AG04450 (cell line): ENCODE data around the gene PEMT. TPM values are rescaled to one million over a fixed set of nuclear protein-coding genes. Genes with fewer than 3 reads are reported as not detected.

ENCODE experiments used
- CTCF ChIA-PET: fragments of 300-600, 350-600 bp; formaldehyde crosslinking; extraction: SDS; loops from one replicate; lab custom pipeline; 2022; ENCODE audit warnings: antibody characterized with exemption, inconsistent platforms; lab: Charles Lee
- POLR2A ChIA-PET: fragments of 350-600 bp; formaldehyde crosslinking; extraction: SDS; loops from one replicate; lab custom pipeline; 2021; ENCODE audit warnings: antibody characterized with exemption, inconsistent platforms; lab: Yijun Ruan, JAX
- DNase-seq: peaks from one replicate; pipeline ENCODE4 v3.0.0-alpha.2; 2011; ENCODE audit warnings: low read depth, low spot score
- H3K27ac ChIP-seq: one replicate; pipeline ENCODE4 v1.5.1; 2012; ENCODE audit warnings: low read depth, low read length, control low read depth
- H3K27me3 ChIP-seq: one replicate; pipeline ENCODE4 v1.6.0; 2012; ENCODE audit warnings: low read length; ENCODE audit not compliant: control insufficient read depth, insufficient read depth
- H3K4me3 ChIP-seq: 2 replicates; pipeline ENCODE4 v1.5.1; 2011; ENCODE audit warnings: mild to moderate bottlenecking, low read depth, low read length, control low read depth
- H3K9me3 ChIP-seq: 2 replicates; pipeline ENCODE4 v1.5.1; 2012; ENCODE audit warnings: low read length; ENCODE audit not compliant: control insufficient read depth, insufficient read depth
- CTCF ChIP-seq: IDR thresholded peaks from 2 replicates; pipeline ENCODE4 v1.5.1; 2011; ENCODE audit warnings: low read depth, low read length, control low read depth, inconsistent platforms
- polyA plus RNA-seq: library from polyadenylated mRNA; depleted of rRNA; stranded (reverse); fragments of >200 nt; gene quantifications from 2 replicates; pipeline ENCODE4 v1.2.3, GENCODE V29; 2011

The PEMT gene
- polyA plus RNA-seq, 1 experiment: 14.9 TPM

GRCh38 chr17:17572010-17572785 is 19.3 kb downstream of the PEMT start:
- Histone ChIP-seq H3K9me3 (no peaks in the 10 kb centered on the region), H3K27ac (no peak overlapping the region), H3K27me3 (no peaks in the 10 kb centered on the region), H3K4me3 (no peak overlapping the region)
- no peak for DNase-seq
- TF ChIP-seq CTCF: no peak
- ChIA-PET POLR2A (no interaction called here), CTCF (interaction anchor here (1.6 kb wide), 1 partner anchor 75 kb away, joined by 5 read pairs; no protein-coding TSS in a partner anchor)

- POLR2A ChIA-PET: no interaction called here
- no peak for DNase-seq
- no peak overlapping the region for H3K4me3 ChIP-seq
- CTCF ChIA-PET: interaction anchor here (1.6 kb wide), 1 partner anchor 74 kb away, joined by 5 read pairs; no protein-coding TSS in a partner anchor
- H3K9me3 ChIP-seq: no peaks in the 10 kb centered on the region
- no peaks in the 10 kb centered on the region for H3K27me3 ChIP-seq
- TF ChIP-seq CTCF: no peak
- H3K27ac ChIP-seq: no peak overlapping the region
Observed at GRCh38 chr17:17570798-17571716, 20.5 kb downstream of the PEMT start.

- DNase-seq: no peak
Observed at GRCh38 chr17:17570140-17570797, 21.2 kb downstream of the PEMT start.

GRCh38 chr17:17569691-17570090 is 21.8 kb downstream of the PEMT start:
- CTCF ChIA-PET: interaction anchor here (0.6 to 2.8 kb wide), 10 partner anchors 8 to 502 kb away, joined by 3 to 19 read pairs (median 8); partner anchors contain the start of gene RASD1
- H3K27ac ChIP-seq: no peak overlapping the region
- DNase-seq: no peak
- no peaks in the 10 kb centered on the region for H3K9me3 ChIP-seq
- no peak overlapping the region for H3K4me3 ChIP-seq
- POLR2A ChIA-PET: no interaction called here
- no peak for TF ChIP-seq CTCF
- no peaks in the 10 kb centered on the region for H3K27me3 ChIP-seq

More at GRCh38 chr17:17570140-17570797, 21.2 kb downstream of the PEMT start:
- POLR2A ChIA-PET: no interaction called here
- no peaks in the 10 kb centered on the region for H3K9me3 ChIP-seq
- H3K4me3 ChIP-seq: no peak overlapping the region
- peak; percentile 49 for TF ChIP-seq CTCF
- H3K27me3 ChIP-seq: no peaks in the 10 kb centered on the region
- CTCF ChIA-PET: interaction anchor here (0.6 to 2.6 kb wide), 4 partner anchors 69 to 503 kb away, joined by 3 to 19 read pairs (median 6); no protein-coding TSS in a partner anchor
- H3K27ac ChIP-seq: no peak overlapping the region
